ENCODE measurements around the gene MTFR1L.
A peak's percentile ranks its signal among the peaks of the same experiment; 100 is the strongest.

Gene MTFR1L

GRCh38 chr1:25864434-25864833 is 44.7 kb downstream of the MTFR1L start:
- no peak for DNase-seq

GRCh38 chr1:25866288-25866687 is 46.5 kb downstream of the MTFR1L start:
- DNase-seq: no peak

- no peak for DNase-seq
These were observed 47.6 kb downstream of the MTFR1L start for GRCh38 chr1:25867210-25867991.

GRCh38 chr1:25869909-25870606 is 50.3 kb downstream of the MTFR1L start:
- no peak for DNase-seq

GRCh38 chr1:25870614-25871013 is 50.9 kb downstream of the MTFR1L start:
- DNase-seq: no peak

- peak; percentile 19 for DNase-seq
These were observed 51.4 kb downstream of the MTFR1L start for GRCh38 chr1:25871086-25871703.

GRCh38 chr1:25871704-25872494 is 52.1 kb downstream of the MTFR1L start:
- no peak for DNase-seq

- DNase-seq: no peak
These were observed 53.0 kb downstream of the MTFR1L start for GRCh38 chr1:25872713-25873112.

GRCh38 chr1:25873120-25873519 is 53.4 kb downstream of the MTFR1L start:
- no peak for DNase-seq

- DNase-seq: no peak
These were observed 54.5 kb downstream of the MTFR1L start for GRCh38 chr1:25874209-25874608.

GRCh38 chr1:25874635-25875153 is 54.9 kb downstream of the MTFR1L start:
- no peak for DNase-seq

GRCh38 chr1:25875154-25875855 is 55.6 kb downstream of the MTFR1L start, which contains the start of gene PAQR7:
Gene PAQR7, minus strand, starts transcription at chr1:25875708. Its CDS starts 11,869 bp downstream, at chr1:25863839.
- peak; percentile 55 for DNase-seq

- DNase-seq: peak; percentile 15
These were observed 56.3 kb downstream of the MTFR1L start for GRCh38 chr1:25875856-25876692.

- no peak for DNase-seq
These were observed 56.9 kb downstream of the MTFR1L start for GRCh38 chr1:25876693-25877077.

- DNase-seq: no peak
These were observed 57.4 kb downstream of the MTFR1L start for GRCh38 chr1:25877155-25877554.

GRCh38 chr1:25878690-25879089 is 58.9 kb downstream of the MTFR1L start:
- DNase-seq: no peak

- no peak for DNase-seq
These were observed 59.9 kb downstream of the MTFR1L start for GRCh38 chr1:25879675-25880074.

- no peak for DNase-seq
These were observed 60.8 kb downstream of the MTFR1L start for GRCh38 chr1:25880518-25880917.

GRCh38 chr1:25881266-25881665 is 61.5 kb downstream of the MTFR1L start:
- DNase-seq: no peak

Measured in DMS79 (cell line).